Rectal smooth muscle tissue (tissue), 1 donor: ENCODE data around the gene EPHB2.

Source experiments
- H3K27ac ChIP-seq: one replicate; pipeline ENCODE4 v1.7.0; 2013; ENCODE audit warnings: low read depth, low read length, inconsistent platforms
- H3K27me3 ChIP-seq: one replicate; pipeline ENCODE4 v1.7.0; 2013; ENCODE audit warnings: low read length; ENCODE audit not compliant: control insufficient read depth, insufficient read depth
- H3K36me3 ChIP-seq: one replicate; pipeline ENCODE4 v1.7.0; 2013; ENCODE audit warnings: low read length; ENCODE audit not compliant: control insufficient read depth, insufficient read depth
- H3K4me1 ChIP-seq: one replicate; pipeline ENCODE4 v1.7.0; 2013; ENCODE audit warnings: low read length; ENCODE audit not compliant: control insufficient read depth, insufficient read depth
- H3K4me3 ChIP-seq: one replicate; pipeline ENCODE4 v1.7.0; 2013; ENCODE audit warnings: low read length
- H3K9ac ChIP-seq: one replicate; pipeline ENCODE4 v1.7.0; 2013; ENCODE audit warnings: low read length

Gene EPHB2

GRCh38 chr1:22794647-22795365 is 84.2 kb downstream of the EPHB2 start:
- no peaks in the 10 kb centered on the region for H3K36me3 ChIP-seq
- no peaks in the 10 kb centered on the region for H3K4me1 ChIP-seq
- no peaks in the 10 kb centered on the region for H3K27me3 ChIP-seq
- no peak overlapping the region for H3K9ac ChIP-seq
- no peak overlapping the region for H3K27ac ChIP-seq
- no peak overlapping the region for H3K4me3 ChIP-seq

GRCh38 chr1:22795366-22795714 is 84.7 kb downstream of the EPHB2 start:
- Histone ChIP-seq H3K4me3 (no peak overlapping the region), H3K4me1 (no peaks in the 10 kb centered on the region), H3K27me3 (no peaks in the 10 kb centered on the region), H3K36me3 (no peaks in the 10 kb centered on the region), H3K27ac (no peak overlapping the region), H3K9ac (no peak overlapping the region)

- H3K27me3 ChIP-seq: no peaks in the 10 kb centered on the region
- H3K9ac ChIP-seq: no peak overlapping the region
- no peaks in the 10 kb centered on the region for H3K36me3 ChIP-seq
- H3K4me1 ChIP-seq: no peaks in the 10 kb centered on the region
- no peak overlapping the region for H3K27ac ChIP-seq
- no peak overlapping the region for H3K4me3 ChIP-seq
These were observed 86.0 kb downstream of the EPHB2 start for GRCh38 chr1:22796642-22797041.

GRCh38 chr1:22798083-22798482 is 87.4 kb downstream of the EPHB2 start:
- Histone ChIP-seq H3K4me3 (no peak overlapping the region), H3K4me1 (no peaks in the 10 kb centered on the region), H3K27me3 (no peaks in the 10 kb centered on the region), H3K36me3 (no peaks in the 10 kb centered on the region), H3K27ac (no peak overlapping the region), H3K9ac (no peak overlapping the region)

- Histone ChIP-seq H3K9ac (no peak overlapping the region), H3K4me1 (no peaks in the 10 kb centered on the region), H3K27me3 (no peaks in the 10 kb centered on the region), H3K27ac (no peak overlapping the region), H3K36me3 (no peaks in the 10 kb centered on the region), H3K4me3 (no peak overlapping the region)
These were observed 89.3 kb downstream of the EPHB2 start for GRCh38 chr1:22799971-22800370.

GRCh38 chr1:22800629-22801028 is 90.0 kb downstream of the EPHB2 start:
- Histone ChIP-seq H3K36me3 (no peaks in the 10 kb centered on the region), H3K27ac (no peak overlapping the region), H3K27me3 (no peaks in the 10 kb centered on the region), H3K4me3 (no peak overlapping the region), H3K4me1 (no peaks in the 10 kb centered on the region), H3K9ac (no peak overlapping the region)

- Histone ChIP-seq H3K4me1 (no peaks in the 10 kb centered on the region), H3K27ac (no peak overlapping the region), H3K27me3 (no peaks in the 10 kb centered on the region), H3K4me3 (no peak overlapping the region), H3K9ac (no peak overlapping the region), H3K36me3 (no peaks in the 10 kb centered on the region)
These were observed 90.7 kb downstream of the EPHB2 start for GRCh38 chr1:22801347-22801746.

- Histone ChIP-seq H3K36me3 (no peaks in the 10 kb centered on the region), H3K4me3 (no peak overlapping the region), H3K27me3 (no peaks in the 10 kb centered on the region), H3K9ac (no peak overlapping the region), H3K4me1 (no peaks in the 10 kb centered on the region), H3K27ac (no peak overlapping the region)
These were observed 91.1 kb downstream of the EPHB2 start for GRCh38 chr1:22801761-22802160.

- Histone ChIP-seq H3K4me1 (peaks cover 9% of the 10 kb centered on the region), H3K9ac (no peak overlapping the region)
These were observed 93.2 kb downstream of the EPHB2 start for GRCh38 chr1:22803833-22804232.

GRCh38 chr1:22804406-22804805 is 93.8 kb downstream of the EPHB2 start:
- Histone ChIP-seq H3K27ac (no peak overlapping the region), H3K4me1 (peaks cover 13% of the 10 kb centered on the region), H3K4me3 (no peak overlapping the region), H3K27me3 (no peaks in the 10 kb centered on the region), H3K9ac (no peak overlapping the region), H3K36me3 (no peaks in the 10 kb centered on the region)

More at GRCh38 chr1:22803833-22804232, 93.2 kb downstream of the EPHB2 start:
- no peaks in the 10 kb centered on the region for H3K27me3 ChIP-seq
- no peaks in the 10 kb centered on the region for H3K36me3 ChIP-seq
- no peak overlapping the region for H3K27ac ChIP-seq
- H3K4me3 ChIP-seq: no peak overlapping the region

GRCh38 chr1:22804969-22805671 is 94.5 kb downstream of the EPHB2 start:
- H3K4me1 ChIP-seq: peaks cover 13% of the 10 kb centered on the region
- no peaks in the 10 kb centered on the region for H3K27me3 ChIP-seq
- H3K9ac ChIP-seq: no peak overlapping the region
- no peaks in the 10 kb centered on the region for H3K36me3 ChIP-seq
- H3K27ac ChIP-seq: no peak overlapping the region
- no peak overlapping the region for H3K4me3 ChIP-seq

GRCh38 chr1:22805672-22806038 is 95.0 kb downstream of the EPHB2 start:
- H3K4me1 ChIP-seq: peaks cover 13% of the 10 kb centered on the region
- H3K27me3 ChIP-seq: no peaks in the 10 kb centered on the region
- H3K27ac ChIP-seq: no peak overlapping the region
- no peaks in the 10 kb centered on the region for H3K36me3 ChIP-seq
- H3K9ac ChIP-seq: no peak overlapping the region
- no peak overlapping the region for H3K4me3 ChIP-seq

GRCh38 chr1:22806584-22806983 is 95.9 kb downstream of the EPHB2 start:
- no peak overlapping the region for H3K9ac ChIP-seq

More at GRCh38 chr1:22806584-22806983, 95.9 kb downstream of the EPHB2 start:
- Histone ChIP-seq H3K27ac (no peak overlapping the region), H3K36me3 (no peaks in the 10 kb centered on the region), H3K4me1 (peaks cover 13% of the 10 kb centered on the region), H3K27me3 (no peaks in the 10 kb centered on the region), H3K4me3 (no peak overlapping the region)
